ENCODE results near the gene PXDC1.

DNA sequence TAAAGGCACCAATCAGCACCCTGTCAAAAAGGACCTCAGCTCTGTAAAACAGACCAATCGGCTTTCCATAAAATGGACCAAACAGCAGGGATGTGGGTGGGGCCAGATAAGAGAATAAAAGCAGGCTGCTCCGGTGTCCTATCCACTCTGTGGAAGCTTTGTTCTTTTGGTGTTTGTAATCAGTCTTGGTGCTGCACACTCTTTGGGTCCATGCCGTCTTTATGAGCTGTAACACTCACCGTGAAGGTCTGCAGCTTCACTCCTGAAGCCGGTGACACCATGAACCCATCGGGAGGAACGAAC lies 7.3 kb upstream of the PXDC1 start:
- TF ChIP-seq, protein P1, sequence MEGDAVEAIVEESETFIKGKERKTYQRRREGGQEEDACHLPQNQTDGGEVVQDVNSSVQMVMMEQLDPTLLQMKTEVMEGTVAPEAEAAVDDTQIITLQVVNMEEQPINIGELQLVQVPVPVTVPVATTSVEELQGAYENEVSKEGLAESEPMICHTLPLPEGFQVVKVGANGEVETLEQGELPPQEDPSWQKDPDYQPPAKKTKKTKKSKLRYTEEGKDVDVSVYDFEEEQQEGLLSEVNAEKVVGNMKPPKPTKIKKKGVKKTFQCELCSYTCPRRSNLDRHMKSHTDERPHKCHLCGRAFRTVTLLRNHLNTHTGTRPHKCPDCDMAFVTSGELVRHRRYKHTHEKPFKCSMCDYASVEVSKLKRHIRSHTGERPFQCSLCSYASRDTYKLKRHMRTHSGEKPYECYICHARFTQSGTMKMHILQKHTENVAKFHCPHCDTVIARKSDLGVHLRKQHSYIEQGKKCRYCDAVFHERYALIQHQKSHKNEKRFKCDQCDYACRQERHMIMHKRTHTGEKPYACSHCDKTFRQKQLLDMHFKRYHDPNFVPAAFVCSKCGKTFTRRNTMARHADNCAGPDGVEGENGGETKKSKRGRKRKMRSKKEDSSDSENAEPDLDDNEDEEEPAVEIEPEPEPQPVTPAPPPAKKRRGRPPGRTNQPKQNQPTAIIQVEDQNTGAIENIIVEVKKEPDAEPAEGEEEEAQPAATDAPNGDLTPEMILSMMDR (IDR thresholded peaks at IDR 0.05 in 8 of 11, conservative IDR thresholded peaks at IDR 0.05 in 3 of 11), result no peak
- TF ChIP-seq POLR2A (IDR thresholded peaks at IDR 0.05) (no peak), POLR2AphosphoS5 (IDR thresholded peaks at IDR 0.05) (no peak)
